NCI-H2029 treated with DMSO at 0.1 percent for 48 hours (cell line): ENCODE measurements around the gene CSGALNACT2.
"Not testable (repeated sequence)": the region's sequence is repeated elsewhere in the genome, so short reads cannot be mapped to it uniquely, and the experiment has no call there.

Experiments
- DNase-seq: peaks from one replicate; lab custom pipeline; 2025; lab: John Stamatoyannopoulos, UW

Gene CSGALNACT2

GRCh38 chr10:43217563-43218205 is 79.4 kb downstream of the CSGALNACT2 start:
- DNase-seq = no peak

- no peak for DNase-seq
These were observed 80.1 kb downstream of the CSGALNACT2 start for GRCh38 chr10:43218206-43218950.

GRCh38 chr10:43218951-43219837 is 80.9 kb downstream of the CSGALNACT2 start:
- no peak for DNase-seq

- no peak for DNase-seq
These were observed 81.6 kb downstream of the CSGALNACT2 start for GRCh38 chr10:43219848-43220247.

GRCh38 chr10:43220251-43220650 is 82.0 kb downstream of the CSGALNACT2 start:
- DNase-seq = not testable (repeated sequence)

- no peak for DNase-seq
These were observed 82.6 kb downstream of the CSGALNACT2 start for GRCh38 chr10:43220657-43221418.

GRCh38 chr10:43221419-43222209 is 83.4 kb downstream of the CSGALNACT2 start:
- no peak for DNase-seq

- no peak for DNase-seq
These were observed 84.0 kb downstream of the CSGALNACT2 start for GRCh38 chr10:43222210-43222720.

- no peak for DNase-seq
These were observed 84.8 kb downstream of the CSGALNACT2 start for GRCh38 chr10:43223056-43223455.

GRCh38 chr10:43224321-43224720 is 86.1 kb downstream of the CSGALNACT2 start:
- DNase-seq = no peak

- no peak for DNase-seq
These were observed 87.0 kb downstream of the CSGALNACT2 start for GRCh38 chr10:43225004-43225786.

GRCh38 chr10:43225787-43226153 is 87.5 kb downstream of the CSGALNACT2 start:
- DNase-seq = no peak

GRCh38 chr10:43226441-43226840 is 88.2 kb downstream of the CSGALNACT2 start:
- no peak for DNase-seq

GRCh38 chr10:43226851-43227845 is 88.9 kb downstream of the CSGALNACT2 start:
- DNase-seq = no peak

- DNase-seq = no peak
These were observed 89.9 kb downstream of the CSGALNACT2 start for GRCh38 chr10:43227911-43228782.

GRCh38 chr10:43228783-43229207 is 90.5 kb downstream of the CSGALNACT2 start:
- no peak for DNase-seq

GRCh38 chr10:43229208-43230061 is 91.2 kb downstream of the CSGALNACT2 start:
- no peak for DNase-seq
